ENCODE measurements around the gene NECTIN4. TPM values are rescaled to one million over a fixed set of nuclear protein-coding genes. Genes with fewer than 3 reads are reported as not detected.

NECTIN4 gene
- polyA plus RNA-seq, 1 experiment: not detected

- DNase-seq (ENCODE audit: low read depth): no peak
- peak overlapping the region; percentile 32 for H3K4me3 ChIP-seq (ENCODE audit: low read depth, low read length)
- H3K27me3 ChIP-seq (ENCODE audit: control insufficient read depth, insufficient read depth, low read length): peaks cover 21% of the 10 kb centered on the region
- ChIA-PET CTCF (interaction anchor here (0.6 to 1.9 kb wide), 8 partner anchors 9 to 80 kb away, joined by 3 to 8 read pairs (median 3); partner anchors contain the start of gene TSTD1), POLR2A (interaction anchor here (0.6 kb wide), 1 partner anchor 71 kb away, joined by 3 read pairs; no protein-coding TSS in a partner anchor)
- no peaks in the 10 kb centered on the region for H3K36me3 ChIP-seq (ENCODE audit: control insufficient read depth, insufficient read depth, low read length)
- no peak for TF ChIP-seq CTCF (IDR thresholded peaks at IDR 0.05; ENCODE audit: insufficient read depth, low read depth, low read length)
Observed at GRCh38 chr1:161021165-161021969, 68.0 kb downstream of the NECTIN4 start.

Small RNAs within 50 kb of the gene (small RNA-seq; reads per million reads assigned to genes)
- gene AL591806.2 (ENCODE audit: insufficient read length, low read depth, low replicate concordance): not detected

Other genes with a start within 250 kb of the NECTIN4 start
- not detected in 2 replicates for gene CD244, start 226.7 kb downstream of the NECTIN4 start, polyA plus RNA-seq (2011; rRNA removed)
- gene ITLN1, start 204.4 kb downstream of the NECTIN4 start, polyA plus RNA-seq (2011; rRNA removed): not detected in 2 replicates
- gene ITLN2, start 134.7 kb downstream of the NECTIN4 start, polyA plus RNA-seq (2011; rRNA removed): not detected in 2 replicates
- 1.3 and 1.8 TPM in 2 replicates for gene F11R, start 68.4 kb downstream of the NECTIN4 start, polyA plus RNA-seq (2011; rRNA removed)
- 0.22 and 0.26 TPM in 2 replicates for gene TSTD1, start 50.6 kb downstream of the NECTIN4 start, polyA plus RNA-seq (2011; rRNA removed)
- gene USF1, start 43.6 kb downstream of the NECTIN4 start, polyA plus RNA-seq (2011; rRNA removed): 33.0 and 40.4 TPM in 2 replicates
- not detected in 2 replicates for gene ARHGAP30, start 19.7 kb downstream of the NECTIN4 start, polyA plus RNA-seq (2011; rRNA removed)
- gene KLHDC9, start 8.8 kb upstream of the NECTIN4 start, polyA plus RNA-seq (2011; rRNA removed): 3.9 and 5.8 TPM in 2 replicates
- 32.9 and 66.0 TPM in 2 replicates for gene PFDN2, start 28.5 kb upstream of the NECTIN4 start, polyA plus RNA-seq (2011; rRNA removed)
- 24.2 and 36.7 TPM in 2 replicates for gene NIT1, start 28.5 kb upstream of the NECTIN4 start, polyA plus RNA-seq (2011; rRNA removed)
- 46.4 and 74.0 TPM in 2 replicates for gene DEDD, start 43.1 kb upstream of the NECTIN4 start, polyA plus RNA-seq (2011; rRNA removed)
- gene UFC1, start 64.4 kb upstream of the NECTIN4 start, polyA plus RNA-seq (2011; rRNA removed): 89.4 and 134 TPM in 2 replicates
- 13.5 and 19.3 TPM in 2 replicates for gene USP21, start 69.9 kb upstream of the NECTIN4 start, polyA plus RNA-seq (2011; rRNA removed)
- 17.6 and 29.7 TPM in 2 replicates for gene PPOX, start 76.9 kb upstream of the NECTIN4 start, polyA plus RNA-seq (2011; rRNA removed)
- 24.7 and 39.0 TPM in 2 replicates for gene B4GALT3, start 87.9 kb upstream of the NECTIN4 start, polyA plus RNA-seq (2011; rRNA removed)
- 0.99 and 1.3 TPM in 2 replicates for gene ADAMTS4, start 109.5 kb upstream of the NECTIN4 start, polyA plus RNA-seq (2011; rRNA removed)
- 129 TPM in 2 replicates for gene NDUFS2, start 112.8 kb upstream of the NECTIN4 start, polyA plus RNA-seq (2011; rRNA removed)
- gene FCER1G, start 125.7 kb upstream of the NECTIN4 start, polyA plus RNA-seq (2011; rRNA removed): 0.38 and 0.47 TPM in 2 replicates
- not detected in 2 replicates for gene APOA2, start 134.1 kb upstream of the NECTIN4 start, polyA plus RNA-seq (2011; rRNA removed)
- 9.6 and 13.1 TPM in 2 replicates for gene TOMM40L, start 136.5 kb upstream of the NECTIN4 start, polyA plus RNA-seq (2011; rRNA removed)
- not detected in 2 replicates for gene NR1I3, start 148.6 kb upstream of the NECTIN4 start, polyA plus RNA-seq (2011; rRNA removed)
- not detected in 2 replicates for gene PCP4L1, start 169.2 kb upstream of the NECTIN4 start, polyA plus RNA-seq (2011; rRNA removed)
- 0.42 and 0.69 TPM in 2 replicates for gene MPZ, start 220.4 kb upstream of the NECTIN4 start, polyA plus RNA-seq (2011; rRNA removed)
- 275 and 315 TPM in 2 replicates for gene SDHC, start 224.8 kb upstream of the NECTIN4 start, polyA plus RNA-seq (2011; rRNA removed)